HEK293 (cell line): ENCODE data around the gene CNMD.

Experiments used
- CTCF ChIA-PET: fragments of 350-600 bp; formaldehyde crosslinking; extraction: SDS; loops from one replicate; lab custom pipeline; 2021; ENCODE audit warnings: antibody characterized with exemption; lab: Yijun Ruan, JAX
- POLR2A ChIA-PET: fragments of 300-600 bp; formaldehyde crosslinking; extraction: SDS; loops from one replicate; lab custom pipeline; 2020; ENCODE audit warnings: antibody characterized with exemption, inconsistent platforms; lab: Yijun Ruan, JAX
- H3K27ac ChIP-seq: fragments of 200-500 bp; sonication (Bioruptor generic); 2 replicates; pipeline ENCODE4 v1.5.1; 2014; ENCODE audit warnings: low read depth, low read length, control low read depth, inconsistent platforms; ENCODE audit errors: extremely low read depth
- H3K36me3 ChIP-seq, 2 experiments: fragments of 200-500 bp in 1 of 2; sonication (Bioruptor generic) in 1 of 2; 1 replicate in 1 of 2; 2 replicates in 1 of 2; pipeline ENCODE4 v1.5.1; 2014 to 2017; ENCODE audit warnings: inconsistent platforms in 2 of 2, low read length in 2 of 2; ENCODE audit not compliant: control insufficient read depth in 2 of 2, insufficient read depth in 1 of 2
- H3K4me1 ChIP-seq: fragments of 200-500 bp; sonication (Bioruptor generic); 2 replicates; pipeline ENCODE4 v1.5.1; 2014; ENCODE audit warnings: mild to moderate bottlenecking, low read length, inconsistent platforms; ENCODE audit not compliant: control insufficient read depth, insufficient read depth
- H3K4me3 ChIP-seq: 2 replicates; pipeline ENCODE4 v1.5.1; 2011; ENCODE audit warnings: low read depth, mild to moderate bottlenecking, control low read depth, low read length, moderate library complexity
- H3K9me3 ChIP-seq: fragments of 200-500 bp; sonication (Bioruptor generic); 2 replicates; pipeline ENCODE4 v1.5.1; 2014; ENCODE audit warnings: low read depth, low read length, inconsistent platforms; ENCODE audit not compliant: control insufficient read depth, insufficient read depth
- GFI1B ChIP-seq: fragments of 450-650 bp; formaldehyde crosslinking; IDR thresholded peaks from 2 replicates; pipeline ENCODE4 v1.5.1; 2016; ENCODE audit warnings: missing biosample characterization, missing genetic modification characterization
- GLIS2 ChIP-seq: fragments of 450-650 bp; formaldehyde crosslinking; IDR thresholded peaks from 2 replicates; pipeline ENCODE4 v1.5.1; 2016; ENCODE audit warnings: missing biosample characterization, missing genetic modification characterization
- KLF10 ChIP-seq: fragments of 450-650 bp; IDR thresholded peaks from 2 replicates; pipeline ENCODE4 v1.5.1; 2018; ENCODE audit warnings: missing biosample characterization, mild to moderate bottlenecking, missing genetic modification characterization
- KLF7 ChIP-seq: fragments of 450-650 bp; formaldehyde crosslinking; IDR thresholded peaks from 2 replicates; pipeline ENCODE4 v1.5.1; 2016; ENCODE audit warnings: missing biosample characterization, missing genetic modification characterization, borderline replicate concordance
- KLF9 ChIP-seq: fragments of 450-650 bp; formaldehyde crosslinking; IDR thresholded peaks from 2 replicates; pipeline ENCODE4 v1.5.1; 2016; ENCODE audit warnings: missing biosample characterization, missing genetic modification characterization, low read depth
- TRIM28 ChIP-seq: IDR thresholded peaks from 2 replicates; pipeline ENCODE4 v1.6.1; 2011; ENCODE audit warnings: low read length, control low read depth, borderline replicate concordance
- TSHZ1 ChIP-seq: fragments of 450-650 bp; formaldehyde crosslinking; IDR thresholded peaks from 2 replicates; pipeline ENCODE4 v1.5.1; 2016; ENCODE audit warnings: missing biosample characterization, missing genetic modification characterization, borderline replicate concordance
- WT1 ChIP-seq: fragments of 450-650 bp; formaldehyde crosslinking; IDR thresholded peaks from 2 replicates; pipeline ENCODE4 v1.5.1; 2016; ENCODE audit warnings: missing biosample characterization, missing genetic modification characterization
- YY2 ChIP-seq: fragments of 450-650 bp; formaldehyde crosslinking; IDR thresholded peaks from 2 replicates; pipeline ENCODE4 v1.5.1; 2016; ENCODE audit warnings: missing biosample characterization, missing genetic modification characterization
- ZBTB20 ChIP-seq: fragments of 450-650 bp; formaldehyde crosslinking; IDR thresholded peaks from 2 replicates; pipeline ENCODE4 v1.5.1; 2016; ENCODE audit warnings: missing biosample characterization, missing genetic modification characterization
- ZBTB21 ChIP-seq: fragments of 450-650 bp; formaldehyde crosslinking; IDR thresholded peaks from 2 replicates; pipeline ENCODE4 v1.5.1; 2017; ENCODE audit warnings: missing biosample characterization, missing genetic modification characterization
- ZBTB7A ChIP-seq: fragments of 450-650 bp; formaldehyde crosslinking; IDR thresholded peaks from 2 replicates; pipeline ENCODE4 v1.5.1; 2016; ENCODE audit warnings: low read depth, missing biosample characterization, missing genetic modification characterization
- ZFP37 ChIP-seq: fragments of 450-650 bp; formaldehyde crosslinking; IDR thresholded peaks from 2 replicates; pipeline ENCODE4 v1.5.1; 2016; ENCODE audit warnings: missing biosample characterization, missing genetic modification characterization
- ZNF133 ChIP-seq: fragments of 450-650 bp; formaldehyde crosslinking; IDR thresholded peaks from 2 replicates; pipeline ENCODE4 v1.5.1; 2016; ENCODE audit warnings: missing biosample characterization, missing genetic modification characterization
- ZNF223 ChIP-seq: fragments of 450-650 bp; formaldehyde crosslinking; IDR thresholded peaks from 2 replicates; pipeline ENCODE4 v1.5.1; 2016; ENCODE audit warnings: missing biosample characterization, missing genetic modification characterization
- ZNF274 ChIP-seq, 2 experiments: fragments of 200-500 bp in 1 of 2; fragments of 450-650 bp in 1 of 2; sonication (Bioruptor generic) in 1 of 2; formaldehyde crosslinking in 1 of 2; IDR thresholded peaks; 2 replicates each; pipeline versions ENCODE4 v1.5.1 to v1.6.1; 2014 to 2016; ENCODE audit warnings: borderline replicate concordance in 1 of 2, inconsistent platforms in 1 of 2, low read length in 1 of 2, missing biosample characterization in 1 of 2, missing genetic modification characterization in 1 of 2
- ZNF311 ChIP-seq: fragments of 450-650 bp; formaldehyde crosslinking; IDR thresholded peaks from 2 replicates; pipeline ENCODE4 v1.5.1; 2017; ENCODE audit warnings: missing biosample characterization, missing genetic modification characterization, borderline replicate concordance
- ZNF555 ChIP-seq: fragments of 450-650 bp; formaldehyde crosslinking; conservative IDR thresholded peaks from 2 replicates; pipeline ENCODE4 v1.5.1; 2017; ENCODE audit warnings: missing biosample characterization, mild to moderate bottlenecking, missing genetic modification characterization, inconsistent platforms
- ZNF558 ChIP-seq: fragments of 450-650 bp; formaldehyde crosslinking; IDR thresholded peaks from 2 replicates; pipeline ENCODE4 v1.5.1; 2016; ENCODE audit warnings: missing biosample characterization, missing genetic modification characterization
- ZNF596 ChIP-seq: fragments of 450-650 bp; IDR thresholded peaks from 2 replicates; pipeline ENCODE4 v1.5.0; 2018; ENCODE audit warnings: missing biosample characterization, mild to moderate bottlenecking, missing genetic modification characterization, moderate library complexity
- ZNF610 ChIP-seq: fragments of 450-650 bp; formaldehyde crosslinking; IDR thresholded peaks from 2 replicates; pipeline ENCODE4 v1.5.1; 2016; ENCODE audit warnings: missing biosample characterization, missing genetic modification characterization, borderline replicate concordance
- ZNF629 ChIP-seq: fragments of 450-650 bp; formaldehyde crosslinking; IDR thresholded peaks from 2 replicates; pipeline ENCODE4 v1.5.1; 2017; ENCODE audit warnings: missing biosample characterization, missing genetic modification characterization
- ZNF707 ChIP-seq: fragments of 450-650 bp; formaldehyde crosslinking; IDR thresholded peaks from 2 replicates; pipeline ENCODE4 v1.5.1; 2016; ENCODE audit warnings: missing biosample characterization, missing genetic modification characterization
- ZNF791 ChIP-seq: fragments of 450-650 bp; formaldehyde crosslinking; IDR thresholded peaks from 2 replicates; pipeline ENCODE4 v1.5.1; 2016; ENCODE audit warnings: missing biosample characterization, missing genetic modification characterization
- ZSCAN4 ChIP-seq: fragments of 450-650 bp; formaldehyde crosslinking; IDR thresholded peaks from 2 replicates; pipeline ENCODE4 v1.5.1; 2017; ENCODE audit warnings: missing biosample characterization, missing genetic modification characterization
- TF ChIP-seq, protein P1 (sequence below): fragments of 450-650 bp; formaldehyde crosslinking; IDR thresholded peaks from 2 replicates; pipeline ENCODE4 v1.5.1; 2017; ENCODE audit warnings: missing biosample characterization, missing genetic modification characterization
- TF ChIP-seq, protein P2 (sequence below): fragments of 450-650 bp; formaldehyde crosslinking; IDR thresholded peaks from 2 replicates; pipeline ENCODE4 v1.5.1; 2016; ENCODE audit warnings: missing biosample characterization, missing genetic modification characterization

Gene CNMD

GRCh38 chr13:52788011-52788410 is 48.4 kb upstream of the CNMD start:
- CTCF ChIA-PET, result interaction anchor here (0.6 kb wide), 1 partner anchor 14 kb away, joined by 3 read pairs; no protein-coding TSS in a partner anchor
- Histone ChIP-seq H3K27ac (no peak overlapping the region), H3K36me3 (no peaks in the 10 kb centered on the region)
- TF ChIP-seq GLIS2 (tag by site-specific recombination), result no peak
- no peak for TF ChIP-seq KLF10 (tag by site-specific recombination)
- no peak for TF ChIP-seq TRIM28
- no peak for TF ChIP-seq ZNF555 (tag by site-specific recombination)
- no peak for TF ChIP-seq ZNF610
- TF ChIP-seq ZNF596 (tag by site-specific recombination), result no peak
- TF ChIP-seq WT1 (tag by site-specific recombination), result no peak
- TF ChIP-seq ZSCAN4 (tag by site-specific recombination), result no peak
- TF ChIP-seq ZNF558 (tag by site-specific recombination), result no peak
- TF ChIP-seq ZNF707 (tag by site-specific recombination), result no peak
- no peak for TF ChIP-seq YY2 (tag by site-specific recombination)
- TF ChIP-seq, protein P1, sequence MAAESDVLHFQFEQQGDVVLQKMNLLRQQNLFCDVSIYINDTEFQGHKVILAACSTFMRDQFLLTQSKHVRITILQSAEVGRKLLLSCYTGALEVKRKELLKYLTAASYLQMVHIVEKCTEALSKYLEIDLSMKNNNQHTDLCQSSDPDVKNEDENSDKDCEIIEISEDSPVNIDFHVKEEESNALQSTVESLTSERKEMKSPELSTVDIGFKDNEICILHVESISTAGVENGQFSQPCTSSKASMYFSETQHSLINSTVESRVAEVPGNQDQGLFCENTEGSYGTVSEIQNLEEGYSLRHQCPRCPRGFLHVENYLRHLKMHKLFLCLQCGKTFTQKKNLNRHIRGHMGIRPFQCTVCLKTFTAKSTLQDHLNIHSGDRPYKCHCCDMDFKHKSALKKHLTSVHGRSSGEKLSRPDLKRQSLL (tag by site-specific recombination), result no peak
- TF ChIP-seq, protein P2, sequence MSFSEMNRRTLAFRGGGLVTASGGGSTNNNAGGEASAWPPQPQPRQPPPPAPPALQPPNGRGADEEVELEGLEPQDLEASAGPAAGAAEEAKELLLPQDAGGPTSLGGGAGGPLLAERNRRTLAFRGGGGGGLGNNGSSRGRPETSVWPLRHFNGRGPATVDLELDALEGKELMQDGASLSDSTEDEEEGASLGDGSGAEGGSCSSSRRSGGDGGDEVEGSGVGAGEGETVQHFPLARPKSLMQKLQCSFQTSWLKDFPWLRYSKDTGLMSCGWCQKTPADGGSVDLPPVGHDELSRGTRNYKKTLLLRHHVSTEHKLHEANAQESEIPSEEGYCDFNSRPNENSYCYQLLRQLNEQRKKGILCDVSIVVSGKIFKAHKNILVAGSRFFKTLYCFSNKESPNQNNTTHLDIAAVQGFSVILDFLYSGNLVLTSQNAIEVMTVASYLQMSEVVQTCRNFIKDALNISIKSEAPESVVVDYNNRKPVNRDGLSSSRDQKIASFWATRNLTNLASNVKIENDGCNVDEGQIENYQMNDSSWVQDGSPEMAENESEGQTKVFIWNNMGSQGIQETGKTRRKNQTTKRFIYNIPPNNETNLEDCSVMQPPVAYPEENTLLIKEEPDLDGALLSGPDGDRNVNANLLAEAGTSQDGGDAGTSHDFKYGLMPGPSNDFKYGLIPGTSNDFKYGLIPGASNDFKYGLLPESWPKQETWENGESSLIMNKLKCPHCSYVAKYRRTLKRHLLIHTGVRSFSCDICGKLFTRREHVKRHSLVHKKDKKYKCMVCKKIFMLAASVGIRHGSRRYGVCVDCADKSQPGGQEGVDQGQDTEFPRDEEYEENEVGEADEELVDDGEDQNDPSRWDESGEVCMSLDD (tag by site-specific recombination), result no peak
- TF ChIP-seq TSHZ1, result no peak
- TF ChIP-seq ZBTB7A (tag by site-specific recombination), result no peak
- TF ChIP-seq, all 188 proteins: peak for 0
- POLR2A ChIA-PET, result no interaction called here
- Histone ChIP-seq H3K4me3 (no peak overlapping the region), H3K4me1 (no peaks in the 10 kb centered on the region), H3K9me3 (no peaks in the 10 kb centered on the region)

- CTCF ChIA-PET, result no interaction called here
- POLR2A ChIA-PET, result no interaction called here
- Histone ChIP-seq H3K4me1 (no peaks in the 10 kb centered on the region), H3K36me3 (no peaks in the 10 kb centered on the region), H3K27ac (no peak overlapping the region), H3K9me3 (no peaks in the 10 kb centered on the region), H3K4me3 (no peak overlapping the region)
- TF ChIP-seq ZBTB7A (tag by site-specific recombination) (no peak), ZBTB21 (no peak), KLF7 (no peak), ZFP37 (tag by site-specific recombination) (no peak), GFI1B (tag by site-specific recombination) (no peak), KLF9 (tag by site-specific recombination) (no peak), ZNF596 (tag by site-specific recombination) (no peak), ZNF629 (tag by site-specific recombination) (no peak), ZNF133 (tag by site-specific recombination) (no peak), ZBTB20 (tag by site-specific recombination) (no peak), ZNF223 (tag by site-specific recombination) (no peak), ZNF274 (IDR thresholded peaks at IDR 0.05; ENCODE audit: low read length) (no peak), ZNF274 (tag by site-specific recombination; IDR thresholded peaks at IDR 0.05; ENCODE audit: borderline replicate concordance) (no peak), ZNF311 (no peak), ZNF791 (tag by site-specific recombination) (no peak)
These were observed 47.6 kb upstream of the CNMD start for GRCh38 chr13:52787235-52787634.
